HCT116 (cell line): Measurements from ENCODE around the gene SUV39H2.

Experiments
- CTCF ChIP-seq, 3 experiments: fragments of 200-600 bp in 1 of 3; sonication (generic) in 1 of 3; IDR thresholded peaks in 2 of 3; conservative IDR thresholded peaks in 1 of 3; 2 replicates each; pipeline ENCODE4 v1.5.1; 2012 to 2017; ENCODE audit warnings: low read depth in 2 of 3, low read length in 2 of 3, antibody characterized with exemption in 1 of 3, borderline replicate concordance in 1 of 3, control low read depth in 1 of 3, mild to moderate bottlenecking in 1 of 3, mixed read lengths in 1 of 3, mixed run types in 1 of 3, moderate library complexity in 1 of 3; ENCODE audit not compliant: insufficient read depth in 1 of 3
- ZNF274 ChIP-seq: fragments of 200-500 bp; sonication (Bioruptor generic); IDR thresholded peaks from 2 replicates; pipeline ENCODE4 v1.6.1; 2014; ENCODE audit warnings: mild to moderate bottlenecking, low read depth, low read length, inconsistent platforms

- no peak for TF ChIP-seq ZNF274
- no peak for TF ChIP-seq CTCF (IDR thresholded peaks at IDR 0.05 in 2 of 3, conservative IDR thresholded peaks at IDR 0.05 in 1 of 3; ENCODE audit: borderline replicate concordance in 1 of 3, insufficient read depth in 1 of 3, low read depth in 2 of 3, low read length in 2 of 3)
Measured at GRCh38 chr10:14924013-14924412, 45.3 kb downstream of the SUV39H2 start.
